ENCODE data around the gene MMP13. TPM values are rescaled to one million over a fixed set of nuclear protein-coding genes. Genes with fewer than 3 reads are reported as not detected.
"Not testable (repeated sequence)": the region's sequence is repeated elsewhere in the genome, so short reads cannot be mapped to it uniquely, and the experiment has no call there.

Gene MMP13
- total RNA-seq, 4 donors from 2014 or later: not detected

DNA sequence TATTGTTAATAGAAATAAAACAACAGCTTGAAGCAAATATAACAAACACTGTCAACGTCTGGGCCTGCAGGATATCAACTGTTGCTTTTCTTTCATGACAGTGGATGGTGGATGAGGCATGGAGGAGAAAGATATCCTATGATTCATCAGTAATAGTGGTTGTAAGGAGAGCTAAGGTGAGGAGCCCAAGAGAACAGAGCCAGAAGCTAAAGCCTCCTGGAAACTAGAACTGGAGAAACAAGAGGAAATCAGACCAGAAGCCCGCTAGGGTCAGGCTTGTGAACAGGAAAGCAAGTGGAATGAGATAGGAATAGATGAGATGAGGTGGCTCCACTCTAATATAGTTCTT, 43.1 kb downstream of the MMP13 start:
- Histone ChIP-seq H3K27ac (no peak overlapping the region), H3K36me3 (no peaks in the 10 kb centered on the region)
- no peak for TF ChIP-seq POLR2A (IDR thresholded peaks at IDR 0.05)
- TF ChIP-seq, protein P1, sequence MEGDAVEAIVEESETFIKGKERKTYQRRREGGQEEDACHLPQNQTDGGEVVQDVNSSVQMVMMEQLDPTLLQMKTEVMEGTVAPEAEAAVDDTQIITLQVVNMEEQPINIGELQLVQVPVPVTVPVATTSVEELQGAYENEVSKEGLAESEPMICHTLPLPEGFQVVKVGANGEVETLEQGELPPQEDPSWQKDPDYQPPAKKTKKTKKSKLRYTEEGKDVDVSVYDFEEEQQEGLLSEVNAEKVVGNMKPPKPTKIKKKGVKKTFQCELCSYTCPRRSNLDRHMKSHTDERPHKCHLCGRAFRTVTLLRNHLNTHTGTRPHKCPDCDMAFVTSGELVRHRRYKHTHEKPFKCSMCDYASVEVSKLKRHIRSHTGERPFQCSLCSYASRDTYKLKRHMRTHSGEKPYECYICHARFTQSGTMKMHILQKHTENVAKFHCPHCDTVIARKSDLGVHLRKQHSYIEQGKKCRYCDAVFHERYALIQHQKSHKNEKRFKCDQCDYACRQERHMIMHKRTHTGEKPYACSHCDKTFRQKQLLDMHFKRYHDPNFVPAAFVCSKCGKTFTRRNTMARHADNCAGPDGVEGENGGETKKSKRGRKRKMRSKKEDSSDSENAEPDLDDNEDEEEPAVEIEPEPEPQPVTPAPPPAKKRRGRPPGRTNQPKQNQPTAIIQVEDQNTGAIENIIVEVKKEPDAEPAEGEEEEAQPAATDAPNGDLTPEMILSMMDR (IDR thresholded peaks at IDR 0.05): no peak

DNA sequence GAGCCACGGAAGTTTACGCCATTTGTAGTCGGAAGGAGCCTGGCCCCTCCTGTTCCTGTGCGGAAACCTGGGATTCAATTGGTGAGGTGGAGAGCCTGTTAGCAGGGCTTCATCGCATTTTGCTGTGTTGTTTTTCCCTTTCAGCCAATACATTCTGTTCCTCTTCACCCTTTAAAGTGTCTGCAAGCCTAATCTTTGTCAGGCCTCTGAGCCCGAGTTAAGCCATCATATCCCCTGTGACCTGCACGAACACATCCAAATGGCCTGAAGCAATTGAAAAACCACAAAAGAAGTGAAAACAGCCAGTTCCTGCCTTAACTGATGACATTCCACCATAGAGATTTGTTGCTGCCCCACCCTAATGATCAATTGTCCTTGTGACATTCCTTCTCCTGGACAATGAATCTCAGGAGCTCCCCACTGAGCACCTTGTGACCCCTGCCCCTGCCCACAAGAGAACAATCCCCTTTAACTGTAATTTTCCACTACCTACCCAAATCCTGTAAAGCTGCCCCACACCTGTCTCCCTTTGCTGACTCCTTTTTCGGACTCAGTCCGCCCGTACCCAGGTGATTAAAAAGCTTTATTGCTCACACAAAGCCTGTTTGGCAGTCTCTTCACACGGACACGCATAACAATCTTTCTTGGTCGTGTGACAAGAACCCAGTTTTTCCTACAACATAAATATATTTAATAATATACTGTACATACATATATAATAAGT, 43.6 kb downstream of the MMP13 start:
- H3K36me3 ChIP-seq: no peaks in the 10 kb centered on the region

More for the DNA sequence above, 43.1 kb downstream of the MMP13 start:
- Histone ChIP-seq H3K9me3 (no peaks in the 10 kb centered on the region), H3K4me3 (no peak overlapping the region), H3K27me3 (no peaks in the 10 kb centered on the region), H3K4me1 (no peaks in the 10 kb centered on the region)
- no peak for DNase-seq

DNA sequence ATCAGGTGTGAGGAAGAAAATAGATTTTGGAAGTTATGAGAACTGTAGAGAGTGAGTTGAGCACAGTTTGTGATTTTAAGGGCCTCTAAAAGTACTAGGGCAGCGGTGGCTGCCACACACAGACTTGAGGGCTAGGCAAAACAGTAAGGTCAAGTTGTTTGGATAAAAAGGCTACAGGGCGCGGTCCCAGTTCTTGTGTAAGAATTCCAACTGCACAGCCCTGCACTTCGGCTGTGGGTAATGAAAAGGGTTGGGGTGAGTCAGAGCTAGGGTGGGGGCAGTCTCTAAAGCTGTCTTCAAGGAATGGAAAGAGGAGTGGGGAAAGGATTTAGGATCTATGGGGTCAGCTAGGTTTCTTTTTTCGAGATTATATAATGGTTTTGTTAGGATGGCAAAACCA, 49.7 kb downstream of the MMP13 start:
- not testable (repeated sequence) for H3K27ac ChIP-seq, H3K4me3 ChIP-seq, H3K27me3 ChIP-seq, H3K36me3 ChIP-seq, H3K4me1 ChIP-seq, DNase-seq, H3K9me3 ChIP-seq

More for the DNA sequence above, 43.6 kb downstream of the MMP13 start:
- Histone ChIP-seq H3K4me1 (no peaks in the 10 kb centered on the region), H3K9me3 (no peaks in the 10 kb centered on the region), H3K27ac (no peak overlapping the region), H3K27me3 (no peaks in the 10 kb centered on the region), H3K4me3 (no peak overlapping the region)
- no peak for DNase-seq
- no peak for TF ChIP-seq POLR2A (IDR thresholded peaks at IDR 0.05)
- TF ChIP-seq, protein P1 (IDR thresholded peaks at IDR 0.05): no peak

DNA sequence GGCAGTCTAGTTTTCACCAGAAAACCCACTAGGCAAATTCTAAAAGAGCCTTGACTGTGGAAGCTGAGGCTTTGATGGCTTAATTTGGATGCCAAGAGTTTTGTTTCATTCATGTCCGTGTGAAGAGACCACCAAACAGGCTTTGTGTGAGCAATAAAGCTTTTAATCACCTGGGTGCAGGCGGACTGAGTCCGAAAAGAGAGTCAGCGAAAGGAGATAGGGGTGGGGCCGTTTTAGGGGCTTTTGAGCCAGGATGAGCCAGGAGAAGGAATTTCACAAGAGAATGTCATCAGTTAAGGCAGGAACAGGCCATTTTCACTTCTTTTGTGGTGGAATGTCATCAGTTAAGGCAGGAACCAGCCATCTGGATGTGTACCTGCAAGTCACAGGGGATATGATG, 51.6 kb downstream of the MMP13 start:
- H3K4me1 ChIP-seq, DNase-seq, H3K36me3 ChIP-seq, H3K9me3 ChIP-seq, H3K27me3 ChIP-seq, H3K4me3 ChIP-seq, H3K27ac ChIP-seq: not testable (repeated sequence)

DNA sequence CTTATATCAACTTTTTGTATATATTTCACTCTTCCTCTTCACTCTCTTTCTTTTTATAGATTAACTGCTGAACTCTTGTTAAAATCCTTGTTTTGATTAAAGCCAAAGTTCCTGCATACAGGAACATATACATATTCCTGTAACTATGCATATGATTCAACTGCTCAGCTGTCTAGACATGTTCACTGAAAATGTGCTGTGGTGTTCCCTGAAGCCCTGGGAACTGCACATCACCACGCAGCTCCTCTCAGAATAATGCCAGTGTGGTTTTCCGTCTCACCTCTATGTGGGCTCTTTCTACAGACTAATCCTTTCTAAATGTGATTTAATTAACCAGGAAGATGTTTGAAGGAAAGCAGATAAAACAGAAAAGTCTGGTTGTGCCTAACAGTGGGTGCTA, 55.2 kb downstream of the MMP13 start:
- TF ChIP-seq, protein P1 (IDR thresholded peaks at IDR 0.05): no peak
- no peak for TF ChIP-seq POLR2A (IDR thresholded peaks at IDR 0.05)
- Histone ChIP-seq H3K4me3 (no peak overlapping the region), H3K4me1 (no peaks in the 10 kb centered on the region), H3K27ac (no peak overlapping the region), H3K9me3 (no peaks in the 10 kb centered on the region), H3K27me3 (no peaks in the 10 kb centered on the region), H3K36me3 (no peaks in the 10 kb centered on the region)
- DNase-seq: no peak

Small RNA genes lying within 50 kb of the gene (small RNA-seq; reads per million reads assigned to genes)
- gene RNU7-159P: 0 reads per million in 2 donors

Other genes with a start within 250 kb of the MMP13 start
- under 1 TPM in 1 of 4 donors, not detected in 3; 0.40 TPM for gene MMP27, start 250.0 kb downstream of the MMP13 start, total RNA-seq
- not detected for gene MMP8, start 230.8 kb downstream of the MMP13 start, total RNA-seq
- under 1 TPM in 1 of 4 donors, not detected in 3; 0.54 TPM for gene MMP10, start 175.1 kb downstream of the MMP13 start, total RNA-seq
- 1 to 10 TPM in 2 of 4 donors, under 1 TPM in 2; 0.35 to 1.7 (median 1.0) TPM for gene MMP1, start 157.6 kb downstream of the MMP13 start, total RNA-seq
- 1 to 10 TPM in 2 of 4 donors, not detected in 2; 1.5 to 1.8 TPM for gene MMP3, start 112.1 kb downstream of the MMP13 start, total RNA-seq
- under 1 TPM in 2 of 4 donors, not detected in 2; 0.40 to 0.53 TPM for gene MMP12, start 80.8 kb downstream of the MMP13 start, total RNA-seq
- gene DCUN1D5, start 136.4 kb upstream of the MMP13 start, total RNA-seq: 10 to 100 TPM; 27.6 to 50.1 (median 33.8) TPM
- 10 to 100 TPM in 2 of 4 donors, 1 to 10 TPM in 2; 4.7 to 14.0 (median 8.1) TPM for gene DYNC2H1, start 153.7 kb upstream of the MMP13 start, total RNA-seq